ENCODE results near the gene MOB1B. TPM values are rescaled to one million over a fixed set of nuclear protein-coding genes. Genes with fewer than 3 reads are reported as not detected.

MOB1B gene
- total and polyA plus RNA-seq, 2 of the 13 experiments (the other 11 are each of a cell fraction or from before 2014, with no cell fraction given), result 3.9 to 4.0 TPM

DNA sequence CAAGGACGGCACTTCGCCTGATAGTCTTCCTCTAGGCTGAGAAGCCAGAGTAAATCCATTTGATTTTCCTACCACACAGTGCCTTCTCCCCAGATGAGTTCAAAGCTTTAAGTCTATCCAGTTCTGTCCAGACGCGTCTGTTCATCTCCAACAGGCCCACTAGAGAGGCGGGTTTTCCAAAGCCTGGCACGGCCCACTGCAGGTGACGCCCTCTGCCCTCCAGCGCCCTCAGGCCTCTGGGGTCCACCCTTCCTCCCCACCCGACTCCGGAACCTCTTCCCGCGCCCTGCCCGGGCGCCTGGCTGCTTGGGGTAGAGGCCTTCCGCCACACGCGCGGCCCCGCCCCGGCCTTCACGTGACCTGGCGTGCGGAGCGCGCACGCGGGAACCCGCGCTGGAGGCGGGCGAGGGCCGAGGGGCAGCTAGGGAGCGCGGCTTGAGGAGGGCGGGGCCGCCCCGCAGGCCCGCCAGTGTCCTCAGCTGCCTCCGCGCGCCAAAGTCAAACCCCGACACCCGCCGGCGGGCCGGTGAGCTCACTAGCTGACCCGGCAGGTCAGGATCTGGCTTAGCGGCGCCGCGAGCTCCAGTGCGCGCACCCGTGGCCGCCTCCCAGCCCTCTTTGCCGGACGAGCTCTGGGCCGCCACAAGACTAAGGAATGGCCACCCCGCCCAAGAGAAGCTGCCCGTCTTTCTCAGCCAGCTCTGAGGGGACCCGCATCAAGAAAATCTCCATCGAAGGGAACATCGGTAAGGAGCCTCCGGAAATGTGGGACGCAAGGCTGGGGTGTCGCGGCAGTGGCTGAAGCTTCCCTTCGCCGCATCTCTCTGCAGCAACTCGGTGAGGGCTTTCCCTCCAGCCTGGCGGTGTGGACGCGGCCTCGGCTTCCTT, 91.3 kb downstream of the MOB1B start, which contains the start of gene DCK (continued):
- TF ChIP-seq, protein P1, sequence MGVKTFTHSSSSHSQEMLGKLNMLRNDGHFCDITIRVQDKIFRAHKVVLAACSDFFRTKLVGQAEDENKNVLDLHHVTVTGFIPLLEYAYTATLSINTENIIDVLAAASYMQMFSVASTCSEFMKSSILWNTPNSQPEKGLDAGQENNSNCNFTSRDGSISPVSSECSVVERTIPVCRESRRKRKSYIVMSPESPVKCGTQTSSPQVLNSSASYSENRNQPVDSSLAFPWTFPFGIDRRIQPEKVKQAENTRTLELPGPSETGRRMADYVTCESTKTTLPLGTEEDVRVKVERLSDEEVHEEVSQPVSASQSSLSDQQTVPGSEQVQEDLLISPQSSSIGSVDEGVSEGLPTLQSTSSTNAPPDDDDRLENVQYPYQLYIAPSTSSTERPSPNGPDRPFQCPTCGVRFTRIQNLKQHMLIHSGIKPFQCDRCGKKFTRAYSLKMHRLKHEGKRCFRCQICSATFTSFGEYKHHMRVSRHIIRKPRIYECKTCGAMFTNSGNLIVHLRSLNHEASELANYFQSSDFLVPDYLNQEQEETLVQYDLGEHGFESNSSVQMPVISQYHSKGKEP (CRISPR knock-in tag; IDR thresholded peaks at IDR 0.05), result no peak
- TF ChIP-seq SOX5 (CRISPR knock-in tag; IDR thresholded peaks at IDR 0.05; ENCODE audit: borderline replicate concordance) (peak; percentile 28; the same call in 1 of the 2 replicates), SP4 (CRISPR knock-in tag; IDR thresholded peaks at IDR 0.05) (peak; percentile 63), RBAK (CRISPR knock-in tag; IDR thresholded peaks at IDR 0.05) (no peak), ZMYM2 (CRISPR knock-in tag; IDR thresholded peaks at IDR 0.05) (0 out of 2 replicates have a peak, but pooled peaks have one; percentile 27), ZNF616 (CRISPR knock-in tag; IDR thresholded peaks at IDR 0.05; ENCODE audit: low read depth) (peak; percentile 63; the same call in 1 of the 2 replicates), ZNF713 (CRISPR knock-in tag; IDR thresholded peaks at IDR 0.05) (no peak), ZNF678 (CRISPR knock-in tag; IDR thresholded peaks at IDR 0.05) (no peak), CBX2 (IDR thresholded peaks at IDR 0.05; ENCODE audit: low read depth, low read length) (no peak), CBX2 (CRISPR knock-in tag; IDR thresholded peaks at IDR 0.05; ENCODE audit: low read depth) (no peak; the same call in 1 of the 2 replicates), ZSCAN21 (CRISPR knock-in tag; IDR thresholded peaks at IDR 0.05; ENCODE audit: borderline replicate concordance) (peak; percentile 79; the same call in 1 of the 2 replicates), CHD2 (IDR thresholded peaks at IDR 0.05; ENCODE audit: low read depth, low read length) (no peak), ZSCAN12 (CRISPR knock-in tag; IDR thresholded peaks at IDR 0.05) (no peak; the same call in 1 of the 2 replicates), ZNF121 (CRISPR knock-in tag; IDR thresholded peaks at IDR 0.05) (0 out of 2 replicates have a peak, but pooled peaks have one; percentile 38), ZNF205 (CRISPR knock-in tag; IDR thresholded peaks at IDR 0.05) (peak; percentile 23), ZNF34 (CRISPR knock-in tag; IDR thresholded peaks at IDR 0.05; ENCODE audit: borderline replicate concordance) (0 out of 2 replicates have a peak, but pooled peaks have one; percentile 41), ZNF570 (CRISPR knock-in tag; IDR thresholded peaks at IDR 0.05; ENCODE audit: borderline replicate concordance) (no peak)
- TF ChIP-seq, protein P2, sequence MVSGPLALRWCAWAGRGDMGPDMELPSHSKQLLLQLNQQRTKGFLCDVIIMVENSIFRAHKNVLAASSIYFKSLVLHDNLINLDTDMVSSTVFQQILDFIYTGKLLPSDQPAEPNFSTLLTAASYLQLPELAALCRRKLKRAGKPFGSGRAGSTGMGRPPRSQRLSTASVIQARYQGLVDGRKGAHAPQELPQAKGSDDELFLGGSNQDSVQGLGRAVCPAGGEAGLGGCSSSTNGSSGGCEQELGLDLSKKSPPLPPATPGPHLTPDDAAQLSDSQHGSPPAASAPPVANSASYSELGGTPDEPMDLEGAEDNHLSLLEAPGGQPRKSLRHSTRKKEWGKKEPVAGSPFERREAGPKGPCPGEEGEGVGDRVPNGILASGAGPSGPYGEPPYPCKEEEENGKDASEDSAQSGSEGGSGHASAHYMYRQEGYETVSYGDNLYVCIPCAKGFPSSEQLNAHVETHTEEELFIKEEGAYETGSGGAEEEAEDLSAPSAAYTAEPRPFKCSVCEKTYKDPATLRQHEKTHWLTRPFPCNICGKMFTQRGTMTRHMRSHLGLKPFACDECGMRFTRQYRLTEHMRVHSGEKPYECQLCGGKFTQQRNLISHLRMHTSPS (CRISPR knock-in tag; IDR thresholded peaks at IDR 0.05; ENCODE audit: low read depth), result peak; percentile 61; the same call in 1 of the 2 replicates
- TF ChIP-seq, protein P3, sequence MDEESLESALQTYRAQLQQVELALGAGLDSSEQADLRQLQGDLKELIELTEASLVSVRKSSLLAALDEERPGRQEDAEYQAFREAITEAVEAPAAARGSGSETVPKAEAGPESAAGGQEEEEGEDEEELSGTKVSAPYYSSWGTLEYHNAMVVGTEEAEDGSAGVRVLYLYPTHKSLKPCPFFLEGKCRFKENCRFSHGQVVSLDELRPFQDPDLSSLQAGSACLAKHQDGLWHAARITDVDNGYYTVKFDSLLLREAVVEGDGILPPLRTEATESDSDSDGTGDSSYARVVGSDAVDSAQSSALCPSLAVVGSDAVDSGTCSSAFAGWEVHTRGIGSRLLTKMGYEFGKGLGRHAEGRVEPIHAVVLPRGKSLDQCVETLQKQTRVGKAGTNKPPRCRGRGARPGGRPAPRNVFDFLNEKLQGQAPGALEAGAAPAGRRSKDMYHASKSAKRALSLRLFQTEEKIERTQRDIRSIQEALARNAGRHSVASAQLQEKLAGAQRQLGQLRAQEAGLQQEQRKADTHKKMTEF (CRISPR knock-in tag; IDR thresholded peaks at IDR 0.05), result peak; percentile 72
- TF ChIP-seq, protein P4, sequence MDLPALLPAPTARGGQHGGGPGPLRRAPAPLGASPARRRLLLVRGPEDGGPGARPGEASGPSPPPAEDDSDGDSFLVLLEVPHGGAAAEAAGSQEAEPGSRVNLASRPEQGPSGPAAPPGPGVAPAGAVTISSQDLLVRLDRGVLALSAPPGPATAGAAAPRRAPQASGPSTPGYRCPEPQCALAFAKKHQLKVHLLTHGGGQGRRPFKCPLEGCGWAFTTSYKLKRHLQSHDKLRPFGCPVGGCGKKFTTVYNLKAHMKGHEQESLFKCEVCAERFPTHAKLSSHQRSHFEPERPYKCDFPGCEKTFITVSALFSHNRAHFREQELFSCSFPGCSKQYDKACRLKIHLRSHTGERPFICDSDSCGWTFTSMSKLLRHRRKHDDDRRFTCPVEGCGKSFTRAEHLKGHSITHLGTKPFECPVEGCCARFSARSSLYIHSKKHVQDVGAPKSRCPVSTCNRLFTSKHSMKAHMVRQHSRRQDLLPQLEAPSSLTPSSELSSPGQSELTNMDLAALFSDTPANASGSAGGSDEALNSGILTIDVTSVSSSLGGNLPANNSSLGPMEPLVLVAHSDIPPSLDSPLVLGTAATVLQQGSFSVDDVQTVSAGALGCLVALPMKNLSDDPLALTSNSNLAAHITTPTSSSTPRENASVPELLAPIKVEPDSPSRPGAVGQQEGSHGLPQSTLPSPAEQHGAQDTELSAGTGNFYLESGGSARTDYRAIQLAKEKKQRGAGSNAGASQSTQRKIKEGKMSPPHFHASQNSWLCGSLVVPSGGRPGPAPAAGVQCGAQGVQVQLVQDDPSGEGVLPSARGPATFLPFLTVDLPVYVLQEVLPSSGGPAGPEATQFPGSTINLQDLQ (CRISPR knock-in tag; IDR thresholded peaks at IDR 0.05), result peak; percentile 44; the same call in 1 of the 2 replicates
- TF ChIP-seq, protein P5, sequence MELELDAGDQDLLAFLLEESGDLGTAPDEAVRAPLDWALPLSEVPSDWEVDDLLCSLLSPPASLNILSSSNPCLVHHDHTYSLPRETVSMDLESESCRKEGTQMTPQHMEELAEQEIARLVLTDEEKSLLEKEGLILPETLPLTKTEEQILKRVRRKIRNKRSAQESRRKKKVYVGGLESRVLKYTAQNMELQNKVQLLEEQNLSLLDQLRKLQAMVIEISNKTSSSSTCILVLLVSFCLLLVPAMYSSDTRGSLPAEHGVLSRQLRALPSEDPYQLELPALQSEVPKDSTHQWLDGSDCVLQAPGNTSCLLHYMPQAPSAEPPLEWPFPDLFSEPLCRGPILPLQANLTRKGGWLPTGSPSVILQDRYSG (CRISPR knock-in tag; IDR thresholded peaks at IDR 0.05), result peak; percentile 43; the same call in 1 of the 2 replicates
